HG03108 (cell line): ENCODE results near the gene SLC41A1.

ENCODE experiments used
- ATAC-seq: cut with Tn5 transposase; IDR thresholded peaks from one replicate; pipeline ENCODE4 v1.9.1; 2021; ENCODE audit warnings: moderate library complexity; ENCODE audit not compliant: unreplicated experiment

SLC41A1 gene

DNA sequence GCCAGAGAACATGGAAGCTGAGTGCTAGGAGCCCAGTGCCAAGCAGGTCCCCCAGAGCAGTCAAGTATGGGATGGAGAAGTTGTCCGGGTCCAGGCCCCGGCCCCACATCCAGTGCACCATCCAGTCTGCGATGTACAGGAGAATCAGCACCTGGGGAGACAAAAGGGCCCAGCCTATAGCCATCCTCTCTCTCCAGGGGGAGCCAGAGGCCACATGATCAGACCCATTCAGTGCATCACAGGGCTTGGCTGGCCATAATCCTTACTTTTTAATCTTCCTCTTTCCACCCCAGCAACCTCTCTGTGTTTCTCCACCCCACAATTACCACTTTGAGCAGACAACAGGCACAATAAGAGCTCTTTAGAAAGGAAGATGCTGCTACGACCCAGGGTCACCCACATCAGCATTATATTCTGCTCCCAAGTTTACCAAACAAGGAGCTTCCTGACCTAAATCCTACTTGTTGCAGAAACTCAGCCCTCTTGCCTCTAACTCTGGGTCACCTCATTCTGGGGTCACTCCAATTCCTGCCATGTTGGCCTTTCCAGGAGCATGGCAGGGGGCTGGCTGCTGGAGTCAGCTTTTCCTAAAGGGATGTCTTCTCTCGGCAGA lies 21.3 kb downstream of the SLC41A1 start:
- peak; percentile 51 for ATAC-seq

DNA sequence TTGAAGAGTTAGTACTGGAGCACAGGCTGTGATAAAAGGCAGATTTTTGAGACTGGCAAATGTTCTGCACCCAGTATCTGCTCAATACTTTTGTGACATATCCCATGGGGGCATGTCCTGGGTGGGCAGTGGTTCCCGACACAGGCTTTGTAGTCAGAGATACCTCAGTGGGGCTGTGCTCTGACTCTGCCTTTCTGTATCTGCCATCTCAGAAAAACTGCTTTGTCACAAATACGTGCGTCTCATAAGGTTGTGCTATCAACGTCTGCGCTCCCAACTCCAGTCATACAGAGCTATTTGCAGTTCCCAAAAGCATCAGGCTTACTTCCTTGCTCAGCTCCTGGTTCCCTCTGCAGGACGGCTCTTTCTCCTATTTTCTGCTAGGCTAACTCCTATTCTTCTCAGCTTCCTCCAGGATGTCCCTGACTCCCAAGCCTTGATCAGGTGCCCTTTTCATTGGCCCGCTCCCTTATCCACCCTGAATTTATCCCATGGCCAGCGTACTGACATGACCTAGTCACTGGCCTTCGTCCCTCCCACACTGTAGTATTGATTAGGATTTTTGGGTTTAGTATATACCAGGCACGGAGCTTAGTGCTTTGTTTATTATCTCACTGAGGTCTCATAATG lies 25.6 kb downstream of the SLC41A1 start:
- ATAC-seq, result no peak

DNA sequence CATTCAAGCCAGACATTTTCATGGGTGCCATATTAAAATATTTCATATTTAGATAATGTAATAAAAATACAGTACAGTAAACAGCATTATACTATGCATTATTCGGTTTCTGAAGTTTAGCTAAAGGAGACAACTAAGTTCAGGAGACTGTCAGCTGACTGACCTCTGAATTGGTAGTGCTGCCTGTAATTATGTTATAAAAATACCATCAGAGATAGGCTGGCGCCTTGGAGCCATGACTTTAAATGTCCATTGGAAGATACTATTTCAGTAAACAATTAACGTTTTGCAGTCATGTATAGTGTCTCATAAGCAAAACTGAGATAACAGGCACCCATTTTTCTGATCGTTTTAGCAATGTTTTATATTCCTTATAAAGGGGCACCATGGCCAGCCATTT lies 26.4 kb downstream of the SLC41A1 start:
- ATAC-seq, result no peak

DNA sequence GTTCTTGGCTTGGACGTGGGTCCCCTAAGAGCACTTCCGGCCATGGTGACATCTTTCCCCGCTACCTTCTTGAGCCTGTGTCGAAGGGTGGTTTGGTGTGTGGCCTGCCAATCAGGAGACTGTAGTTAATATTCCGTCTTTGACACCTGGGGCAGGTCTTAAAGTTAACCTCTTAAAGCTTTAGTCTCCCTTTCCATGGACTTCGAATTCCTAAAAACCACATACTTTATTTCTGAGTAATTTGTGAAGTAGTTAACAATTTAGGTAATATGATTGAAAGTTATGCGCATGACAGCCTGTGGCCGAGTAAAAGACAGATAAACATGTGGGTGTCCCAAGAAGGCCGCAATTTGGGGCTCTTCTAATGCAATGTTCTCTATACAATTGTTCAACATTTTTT lies 27.6 kb downstream of the SLC41A1 start:
- no peak for ATAC-seq

DNA sequence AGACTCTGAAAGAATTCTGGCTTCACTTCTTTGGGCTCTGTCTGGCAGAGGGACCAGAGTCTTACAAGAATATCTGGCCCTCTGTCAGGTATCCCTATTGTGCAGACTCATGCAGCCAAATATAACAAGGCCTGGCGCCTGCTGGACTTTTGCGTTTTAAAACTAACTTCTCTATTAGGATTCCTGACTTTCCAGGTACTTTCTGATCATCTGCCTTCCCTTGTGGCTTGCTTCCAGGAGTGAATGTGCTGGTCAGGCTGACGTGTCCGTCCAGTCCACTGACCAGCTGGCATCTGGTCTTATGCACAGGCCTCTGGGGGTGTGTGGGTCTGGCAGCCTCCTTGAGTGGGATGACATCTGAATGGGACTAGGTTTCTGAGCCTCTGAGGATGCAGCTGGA lies 29.1 kb downstream of the SLC41A1 start:
- no peak for ATAC-seq

DNA sequence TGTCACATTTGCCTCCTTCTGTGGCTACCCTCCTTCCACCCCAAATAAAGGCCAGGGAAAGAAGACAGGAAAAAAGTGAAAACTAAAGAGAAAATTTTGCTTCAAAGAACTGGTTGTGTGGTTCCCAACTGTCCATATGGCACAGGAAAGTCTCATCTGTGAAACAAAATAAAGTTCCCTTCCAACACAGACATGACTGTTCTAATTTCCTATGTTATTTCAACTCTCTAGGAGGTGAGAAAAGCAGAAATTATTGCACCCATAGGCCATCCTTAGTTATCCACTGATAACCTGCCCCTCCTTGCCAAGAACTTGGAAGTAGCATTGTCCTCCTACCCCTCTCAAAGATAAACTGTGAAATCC lies 29.6 kb downstream of the SLC41A1 start:
- no peak for ATAC-seq

DNA sequence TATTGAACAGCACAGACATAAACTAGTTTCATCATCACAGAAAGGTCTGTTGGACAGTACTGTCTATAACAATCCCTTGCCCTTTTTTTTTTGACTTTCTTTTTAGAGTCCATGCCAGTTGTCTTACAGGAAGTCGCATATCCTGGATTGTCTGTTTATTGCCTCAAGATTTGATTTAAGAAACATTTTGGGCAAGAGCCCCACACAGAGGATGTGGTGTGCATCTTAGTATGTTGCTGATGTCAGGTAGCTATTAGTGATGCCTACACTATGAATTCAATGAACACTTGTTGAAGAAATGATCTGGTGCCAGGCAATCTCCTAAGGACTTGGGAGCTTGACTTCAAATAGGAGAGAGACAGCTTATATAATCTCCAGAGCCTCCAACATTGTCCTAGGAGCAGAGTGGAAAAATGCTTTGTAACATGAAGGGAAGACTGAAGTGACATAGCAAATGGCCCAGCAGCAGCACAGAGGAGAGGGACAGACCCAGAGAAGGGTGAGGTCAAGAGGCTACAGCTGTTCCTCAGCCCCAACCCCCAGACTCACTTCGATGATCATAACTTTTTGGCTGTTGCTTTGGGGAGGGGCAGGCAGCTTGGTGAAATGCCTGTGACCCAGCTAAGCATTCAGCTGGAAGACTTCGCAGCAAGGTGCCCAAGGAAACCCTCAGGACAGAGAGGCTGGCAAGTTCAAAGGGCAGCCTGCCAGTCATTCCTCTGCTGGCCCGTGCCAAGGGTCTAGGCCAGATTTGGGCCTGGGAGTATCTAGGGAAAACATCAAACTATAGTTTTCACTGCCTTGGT lies 30.2 kb downstream of the SLC41A1 start:
- ATAC-seq, result no peak

DNA sequence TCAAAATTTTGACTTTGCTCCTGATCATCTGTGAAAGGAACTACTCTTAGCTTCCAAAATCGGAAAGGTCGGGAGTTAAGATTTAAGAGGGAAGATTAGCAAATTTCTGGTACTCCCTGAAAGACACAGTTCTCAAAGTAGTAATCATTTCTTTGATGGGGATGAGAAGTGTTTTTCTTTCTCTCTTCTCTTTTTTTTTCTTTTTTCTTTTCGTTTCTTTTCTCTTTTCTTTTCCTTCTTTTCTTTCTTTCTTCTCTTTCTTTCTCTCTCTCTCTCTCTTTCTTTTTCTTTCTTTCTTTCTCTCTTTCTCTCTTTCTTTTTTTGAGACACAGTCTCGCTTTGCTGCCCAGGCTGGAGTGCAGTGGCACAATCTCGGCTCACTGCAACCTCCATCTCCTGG lies 32.7 kb downstream of the SLC41A1 start:
- ATAC-seq, result no peak

DNA sequence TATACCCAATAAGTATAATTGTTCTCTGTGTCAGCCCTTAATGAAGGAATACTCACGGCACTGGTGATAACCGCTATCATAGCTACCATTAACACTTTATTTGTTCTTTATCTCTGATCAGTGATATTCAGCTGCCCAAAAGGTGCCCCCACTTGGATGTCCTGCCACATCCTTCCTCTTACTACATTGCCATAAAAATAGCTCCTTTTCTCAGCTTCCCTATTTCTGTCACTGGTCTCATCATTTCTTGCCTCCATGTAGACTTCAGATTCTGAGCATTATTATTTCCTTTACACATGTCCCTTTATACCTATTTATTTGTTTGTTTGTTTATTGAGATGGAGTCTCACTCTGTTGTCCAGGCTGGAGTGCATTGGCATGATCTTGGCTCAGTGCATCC lies 35.0 kb downstream of the SLC41A1 start:
- ATAC-seq, result no peak

DNA sequence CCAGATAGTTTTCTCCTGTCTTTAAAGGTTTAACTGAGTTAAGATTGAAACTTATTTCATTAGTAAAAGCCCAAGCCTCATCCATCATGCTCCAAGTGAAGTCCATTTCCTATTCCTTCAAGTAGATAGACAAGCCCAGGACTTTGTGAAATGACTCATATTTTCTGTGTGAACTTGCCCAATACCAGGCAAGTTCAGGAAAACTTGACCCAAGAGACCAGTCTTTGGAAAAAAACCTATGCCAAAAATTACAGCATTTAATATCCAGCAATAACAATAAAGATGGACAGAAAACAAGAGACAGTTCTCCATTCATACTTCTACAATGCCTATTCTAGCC lies 37.3 kb downstream of the SLC41A1 start:
- no peak for ATAC-seq

DNA sequence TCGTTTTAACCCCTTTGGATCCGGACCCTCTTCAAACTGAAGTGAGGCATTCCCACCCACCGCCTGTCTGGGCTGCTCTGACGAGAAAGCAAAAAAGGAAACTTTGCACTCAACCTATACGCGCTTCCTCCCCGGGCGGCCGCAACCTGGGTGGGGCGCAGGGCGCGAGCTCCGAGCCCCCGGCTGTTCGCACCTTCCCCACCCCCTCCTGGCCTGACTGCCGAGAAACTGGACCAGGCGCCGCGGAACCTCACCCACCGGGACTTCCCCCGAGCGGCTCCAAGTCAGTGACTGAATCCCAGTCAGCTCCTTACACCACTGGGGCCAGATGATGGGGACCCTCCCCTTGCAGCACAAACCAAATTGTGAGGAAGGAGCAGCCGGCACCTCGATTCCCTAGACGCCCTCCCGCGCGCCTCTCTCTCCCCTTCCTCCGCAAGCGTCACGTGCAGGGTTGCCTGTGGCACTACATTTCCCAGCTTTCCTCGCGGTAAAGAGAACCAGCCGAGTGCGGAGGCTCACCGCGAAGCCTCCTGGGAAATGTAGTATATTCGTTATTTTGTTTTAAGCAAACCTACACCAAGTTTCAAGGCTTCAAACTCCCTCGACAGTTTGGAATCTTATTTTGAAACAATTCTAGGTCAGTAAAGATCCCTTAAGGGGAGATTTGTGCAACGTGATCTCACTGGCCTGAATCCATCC lies 37.8 kb downstream of the SLC41A1 start, which contains the start of gene RAB29:
RAB29 (minus strand) TSS at position 468 of the 702 bp plus-strand sequence. CDS start 526 bp downstream, outside the sequence.
- peak; percentile 82 for ATAC-seq

DNA sequence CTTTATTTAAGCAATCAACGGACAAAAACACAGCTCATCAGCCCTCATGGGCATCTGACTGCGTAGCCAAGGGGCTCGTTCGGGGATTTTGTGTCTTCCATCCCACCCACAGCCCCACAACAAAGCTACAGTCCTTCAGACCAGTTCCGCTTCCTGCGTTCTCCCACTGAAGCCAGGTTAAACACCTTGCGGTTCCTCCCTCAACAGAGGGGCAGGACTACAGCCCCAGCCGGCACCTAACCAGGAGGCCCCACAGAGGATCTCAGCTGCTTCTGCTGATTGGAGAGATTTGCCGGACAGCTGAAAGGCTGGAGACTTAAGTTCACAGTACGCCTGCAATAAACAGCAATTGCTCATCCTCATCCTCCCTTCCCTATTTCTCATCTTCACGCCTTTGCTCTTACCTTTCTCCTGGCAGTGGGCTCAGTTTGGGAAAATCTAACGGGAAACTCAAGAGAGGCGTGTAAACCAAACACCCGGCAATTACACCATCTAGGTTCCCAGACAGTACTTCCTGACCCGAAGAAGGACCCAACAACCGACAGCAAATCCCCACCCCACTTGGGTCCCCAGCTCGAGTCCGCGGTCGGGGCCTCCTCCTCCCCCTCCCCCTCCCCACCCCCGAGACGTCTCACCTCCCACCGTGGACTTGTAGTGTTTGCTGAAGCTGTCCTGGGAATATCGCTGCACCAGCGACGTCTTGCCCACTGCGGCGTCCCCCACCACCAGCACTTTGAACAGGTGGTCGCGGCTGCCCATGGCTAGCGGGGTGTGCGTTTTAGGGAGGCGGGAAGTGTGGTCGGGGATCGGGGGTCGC lies 38.6 kb downstream of the SLC41A1 start:
- ATAC-seq, result no peak

DNA sequence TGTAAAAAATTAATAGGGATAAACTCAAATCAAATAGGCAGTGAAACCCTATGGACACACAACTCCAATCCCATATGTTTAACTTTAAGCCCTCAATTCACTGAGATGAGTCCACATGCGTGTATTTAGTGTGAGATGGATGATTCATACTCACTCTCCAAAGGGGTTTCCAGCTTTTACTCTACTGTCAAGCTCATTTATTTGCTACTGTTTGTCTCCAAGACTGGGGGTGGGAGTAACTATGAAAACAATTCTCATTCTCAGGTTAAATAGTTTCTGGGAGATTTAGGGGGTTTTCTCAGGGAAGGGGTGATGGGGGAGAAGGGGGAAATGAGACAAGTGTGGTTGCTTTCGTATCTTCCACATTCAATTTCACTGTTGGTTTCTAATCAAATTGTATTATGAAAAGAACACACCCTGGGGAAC lies 40.4 kb downstream of the SLC41A1 start:
- ATAC-seq, result no peak

DNA sequence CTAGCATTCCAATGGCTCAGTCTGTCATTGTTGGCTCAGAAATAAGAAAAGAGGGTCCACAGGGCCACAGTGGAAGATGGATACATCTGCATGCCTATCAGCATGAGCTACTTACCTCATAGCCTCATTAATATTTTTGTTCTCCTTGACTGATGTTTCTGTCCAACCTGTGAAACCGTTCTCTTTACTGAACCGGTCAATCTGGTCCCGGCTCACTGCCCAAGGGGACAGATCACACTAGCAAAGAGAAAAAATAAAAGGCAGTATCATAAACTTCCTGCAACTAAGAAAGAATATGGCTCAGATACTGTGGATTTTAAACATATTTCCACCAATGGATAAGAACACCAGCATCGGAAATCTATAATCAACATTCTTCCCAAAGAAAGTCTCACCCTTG lies 42.4 kb downstream of the SLC41A1 start:
- no peak for ATAC-seq

DNA sequence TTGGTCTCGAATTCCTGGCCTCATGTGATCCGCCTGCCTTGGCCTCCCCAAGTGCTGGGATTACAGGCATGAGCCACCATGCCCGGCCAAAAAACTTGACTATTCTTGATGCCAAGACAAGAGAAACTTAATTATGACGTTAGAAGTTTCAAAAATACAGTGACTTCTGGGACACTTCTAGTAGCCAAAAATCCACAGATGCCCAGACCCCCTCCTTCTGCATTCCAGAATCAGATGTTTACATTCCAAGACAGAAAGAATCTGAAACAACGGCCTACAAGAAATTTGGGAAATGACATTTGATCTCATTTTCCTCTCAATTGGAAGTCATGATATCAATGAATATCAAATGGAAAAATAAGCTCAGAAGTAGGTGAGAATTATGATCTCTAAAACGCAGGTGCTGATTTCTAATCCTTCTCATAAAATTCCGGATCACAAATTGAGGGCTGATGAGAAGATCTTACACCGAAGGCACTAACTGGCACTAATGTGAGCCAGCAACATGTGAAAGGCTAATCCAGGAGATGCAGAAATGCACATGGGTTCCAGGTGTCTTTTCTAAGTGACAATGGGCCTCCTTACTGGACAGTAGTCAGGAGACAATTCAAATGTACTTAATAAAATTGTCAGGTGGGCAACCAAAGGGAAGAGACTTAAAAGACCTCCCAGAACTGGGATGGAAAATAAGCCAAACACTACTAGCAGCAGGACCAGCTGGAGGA lies 43.2 kb downstream of the SLC41A1 start:
- ATAC-seq, result no peak

DNA sequence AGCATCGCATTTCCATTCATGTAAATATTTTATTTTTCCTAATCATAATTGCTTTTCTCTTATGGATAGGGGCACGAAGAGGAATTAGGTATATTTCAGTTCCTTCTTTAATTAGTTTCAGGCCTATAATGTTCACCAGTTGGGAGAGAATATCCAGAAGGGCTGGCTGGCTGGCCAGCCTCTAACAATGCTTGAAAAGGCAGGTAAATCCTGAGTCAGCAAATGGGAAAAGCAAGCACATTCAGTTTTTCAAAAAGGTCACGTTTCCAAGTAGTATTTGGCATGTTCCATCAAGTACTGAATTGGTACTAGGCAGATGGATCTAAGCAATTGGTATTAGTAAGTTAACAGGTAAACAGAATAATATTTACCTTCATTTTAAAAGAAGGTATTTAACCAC lies 45.8 kb downstream of the SLC41A1 start:
- ATAC-seq, result no peak

DNA sequence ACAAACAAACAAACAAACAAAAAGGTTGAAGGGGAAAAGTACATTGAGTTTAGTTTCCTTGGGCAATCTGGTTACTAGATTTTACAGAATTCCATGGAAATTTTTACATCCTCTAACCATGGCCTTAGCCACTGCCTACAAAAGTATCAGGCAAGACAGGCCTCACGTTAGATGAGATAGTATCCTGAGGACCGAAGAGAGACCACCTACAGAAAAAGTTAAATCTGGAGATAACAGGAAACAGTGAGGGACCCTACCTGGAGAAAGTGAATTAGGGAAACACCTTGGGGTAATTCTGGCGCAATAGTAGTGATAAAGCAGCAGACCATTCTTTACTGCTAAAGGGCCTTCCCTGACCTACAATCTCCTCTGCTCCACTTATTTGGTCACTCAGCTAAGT lies 46.4 kb downstream of the SLC41A1 start:
- ATAC-seq, result no peak

DNA sequence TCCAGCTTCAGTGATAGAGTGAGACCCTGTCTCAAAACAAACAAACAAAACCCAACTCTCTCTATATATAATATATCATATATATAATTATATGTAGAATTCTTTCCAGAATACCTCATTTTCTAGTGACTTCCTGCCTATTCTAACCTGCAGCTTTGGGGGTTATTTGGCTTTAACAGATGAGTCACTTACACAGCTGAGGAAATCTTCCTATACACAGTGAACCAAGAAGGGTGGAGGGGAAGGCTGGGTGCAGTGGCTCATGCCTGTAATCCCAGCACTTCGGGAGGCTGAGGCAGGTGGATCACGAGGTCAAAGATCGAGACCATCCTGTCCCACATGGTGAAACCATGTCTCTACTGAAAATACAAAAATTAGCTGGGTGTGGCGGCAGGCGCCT lies 47.0 kb downstream of the SLC41A1 start:
- ATAC-seq, result no peak

DNA sequence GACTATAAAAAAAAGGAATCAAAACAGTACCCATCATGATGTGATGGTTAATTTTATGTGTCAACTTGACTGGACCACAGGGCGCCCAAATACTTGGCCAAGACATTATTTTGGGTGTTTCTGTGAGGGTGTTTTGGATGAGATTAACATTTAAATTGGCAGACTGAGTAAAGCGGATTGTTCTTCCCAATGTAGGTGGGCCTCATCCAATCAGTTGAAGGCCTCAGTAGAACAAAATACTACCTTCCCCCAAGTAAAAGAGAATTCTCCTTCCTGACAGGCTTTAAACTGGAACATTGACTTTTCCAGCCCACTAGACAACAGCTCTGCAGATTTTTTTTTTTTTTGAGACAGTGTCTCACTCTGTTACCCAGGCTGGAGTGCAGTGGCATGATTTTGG lies 48.4 kb downstream of the SLC41A1 start:
- ATAC-seq, result no peak

DNA sequence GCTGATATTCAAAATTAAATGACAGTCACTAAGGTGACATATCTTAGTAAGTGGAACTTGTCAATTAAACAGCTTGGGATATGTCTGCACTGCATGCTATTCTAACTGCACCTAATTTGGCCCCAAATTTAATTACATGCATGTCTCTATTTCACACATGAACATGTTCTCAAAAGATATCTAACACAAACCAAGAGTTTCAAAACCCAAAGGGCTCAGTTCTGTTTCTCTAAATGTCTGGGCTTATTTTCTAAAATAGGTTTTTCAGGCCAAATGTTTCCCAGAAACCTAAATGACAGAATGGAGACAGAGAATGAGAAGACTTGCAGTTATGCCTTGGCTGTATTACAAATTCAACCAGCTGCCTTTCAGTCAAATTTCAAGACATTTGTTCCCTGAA lies 49.0 kb downstream of the SLC41A1 start:
- ATAC-seq, result no peak
